DND-41 (cell line): ENCODE results near the gene MGAT5.

Experiments used
- ATAC-seq: fragments of 200-7000 bp; cut with Tn5 transposase; 3 replicates; pipeline ENCODE4 v1.9.1; 2021; ENCODE audit warnings: low read depth; ENCODE audit not compliant: insufficient read depth
- DNase-seq: peaks from one replicate; pipeline ENCODE4 v3.0.0-alpha.2; 2020
- H2AFZ ChIP-seq: 2 replicates; pipeline ENCODE4 v1.6.0; 2012; ENCODE audit warnings: low read depth, low read length
- H3K27ac ChIP-seq: 2 replicates; pipeline ENCODE4 v1.5.1; 2012; ENCODE audit warnings: low read length, inconsistent platforms
- H3K27me3 ChIP-seq: fragments of 200-600 bp; sonication (generic); 2 replicates; pipeline ENCODE4 v1.6.0; 2012; ENCODE audit warnings: low read length, mild to moderate bottlenecking, inconsistent platforms; ENCODE audit not compliant: insufficient read depth, poor library complexity
- H3K36me3 ChIP-seq: 2 replicates; pipeline ENCODE4 v1.5.1; 2012; ENCODE audit warnings: low read length, inconsistent platforms; ENCODE audit not compliant: insufficient read depth
- H3K4me1 ChIP-seq: 2 replicates; pipeline ENCODE4 v1.5.1; 2012; ENCODE audit warnings: mild to moderate bottlenecking, low read length; ENCODE audit not compliant: insufficient read depth
- H3K4me2 ChIP-seq: 2 replicates; pipeline ENCODE4 v1.6.0; 2012; ENCODE audit warnings: mild to moderate bottlenecking, moderate library complexity, low read length, inconsistent platforms; ENCODE audit not compliant: insufficient read depth
- H3K4me3 ChIP-seq, 2 experiments: fragments of 200-600 bp in 1 of 2; shearing (Covaris generic) in 1 of 2; 2 replicates each; pipeline ENCODE4 v1.5.1; 2012 to 2016; ENCODE audit warnings: inconsistent platforms in 2 of 2, low read length in 2 of 2, mild to moderate bottlenecking in 2 of 2, low read depth in 1 of 2, moderate library complexity in 1 of 2
- H3K79me2 ChIP-seq: 2 replicates; pipeline ENCODE4 v1.6.0; 2012; ENCODE audit warnings: low read length, inconsistent platforms; ENCODE audit not compliant: insufficient read depth
- H3K9ac ChIP-seq: 2 replicates; pipeline ENCODE4 v1.6.0; 2012; ENCODE audit warnings: low read depth, mild to moderate bottlenecking, inconsistent platforms, low read length, moderate library complexity
- H3K9me3 ChIP-seq: 2 replicates; pipeline ENCODE4 v1.5.1; 2012; ENCODE audit warnings: low read length, moderate library complexity, mild to moderate bottlenecking, inconsistent platforms; ENCODE audit not compliant: insufficient read depth, severe bottlenecking
- H4K20me1 ChIP-seq: 2 replicates; pipeline ENCODE4 v1.6.0; 2012; ENCODE audit warnings: low read length; ENCODE audit not compliant: insufficient read depth
- EZH2 ChIP-seq: IDR thresholded peaks from 3 replicates; pipeline ENCODE4 v1.6.1; 2012; ENCODE audit warnings: borderline replicate concordance, low read depth, mild to moderate bottlenecking, moderate library complexity, low read length, inconsistent platforms; ENCODE audit not compliant: severe bottlenecking
- TF ChIP-seq, protein P1 (sequence below): IDR thresholded peaks from 2 replicates; pipeline ENCODE4 v1.5.1; 2012; ENCODE audit warnings: borderline replicate concordance, low read length, moderate library complexity, mild to moderate bottlenecking; ENCODE audit not compliant: poor library complexity, severe bottlenecking; ENCODE audit errors: extremely low read depth

The MGAT5 gene

DNA sequence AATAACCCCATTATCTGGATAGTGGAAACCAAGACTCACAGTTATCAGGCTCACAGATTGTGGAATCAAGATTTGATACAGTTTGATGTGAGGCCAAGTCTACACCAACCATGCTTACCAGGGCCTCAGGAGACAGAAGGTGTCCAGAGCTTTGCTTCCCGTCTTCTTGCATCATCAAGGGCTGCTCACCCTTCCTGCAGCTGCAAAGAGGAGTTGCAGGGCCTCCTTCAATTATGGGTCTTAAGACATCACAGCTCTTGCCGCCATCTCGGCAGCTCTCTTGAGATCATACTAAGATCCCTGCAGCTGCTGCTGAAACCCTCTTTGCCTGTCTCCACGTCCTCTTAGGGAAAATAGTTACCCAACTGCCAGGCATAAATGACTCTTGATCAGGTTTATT, 176.0 kb downstream of the MGAT5 start:
- Histone ChIP-seq H3K9ac (no peak overlapping the region), H4K20me1 (no peaks in the 10 kb centered on the region), H2AFZ (no peak overlapping the region), H3K27ac (no peak overlapping the region), H3K79me2 (no peaks in the 10 kb centered on the region), H3K4me3 (no peak overlapping the region), H3K27me3 (no peaks in the 10 kb centered on the region), H3K36me3 (peaks cover 44% of the 10 kb centered on the region), H3K4me1 (no peaks in the 10 kb centered on the region), H3K9me3 (no peaks in the 10 kb centered on the region), H3K4me2 (no peak overlapping the region)
- DNase-seq: no peak
- ATAC-seq: no peak
- TF ChIP-seq, protein P1, sequence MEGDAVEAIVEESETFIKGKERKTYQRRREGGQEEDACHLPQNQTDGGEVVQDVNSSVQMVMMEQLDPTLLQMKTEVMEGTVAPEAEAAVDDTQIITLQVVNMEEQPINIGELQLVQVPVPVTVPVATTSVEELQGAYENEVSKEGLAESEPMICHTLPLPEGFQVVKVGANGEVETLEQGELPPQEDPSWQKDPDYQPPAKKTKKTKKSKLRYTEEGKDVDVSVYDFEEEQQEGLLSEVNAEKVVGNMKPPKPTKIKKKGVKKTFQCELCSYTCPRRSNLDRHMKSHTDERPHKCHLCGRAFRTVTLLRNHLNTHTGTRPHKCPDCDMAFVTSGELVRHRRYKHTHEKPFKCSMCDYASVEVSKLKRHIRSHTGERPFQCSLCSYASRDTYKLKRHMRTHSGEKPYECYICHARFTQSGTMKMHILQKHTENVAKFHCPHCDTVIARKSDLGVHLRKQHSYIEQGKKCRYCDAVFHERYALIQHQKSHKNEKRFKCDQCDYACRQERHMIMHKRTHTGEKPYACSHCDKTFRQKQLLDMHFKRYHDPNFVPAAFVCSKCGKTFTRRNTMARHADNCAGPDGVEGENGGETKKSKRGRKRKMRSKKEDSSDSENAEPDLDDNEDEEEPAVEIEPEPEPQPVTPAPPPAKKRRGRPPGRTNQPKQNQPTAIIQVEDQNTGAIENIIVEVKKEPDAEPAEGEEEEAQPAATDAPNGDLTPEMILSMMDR: no peak
- no peak for TF ChIP-seq EZH2

DNA sequence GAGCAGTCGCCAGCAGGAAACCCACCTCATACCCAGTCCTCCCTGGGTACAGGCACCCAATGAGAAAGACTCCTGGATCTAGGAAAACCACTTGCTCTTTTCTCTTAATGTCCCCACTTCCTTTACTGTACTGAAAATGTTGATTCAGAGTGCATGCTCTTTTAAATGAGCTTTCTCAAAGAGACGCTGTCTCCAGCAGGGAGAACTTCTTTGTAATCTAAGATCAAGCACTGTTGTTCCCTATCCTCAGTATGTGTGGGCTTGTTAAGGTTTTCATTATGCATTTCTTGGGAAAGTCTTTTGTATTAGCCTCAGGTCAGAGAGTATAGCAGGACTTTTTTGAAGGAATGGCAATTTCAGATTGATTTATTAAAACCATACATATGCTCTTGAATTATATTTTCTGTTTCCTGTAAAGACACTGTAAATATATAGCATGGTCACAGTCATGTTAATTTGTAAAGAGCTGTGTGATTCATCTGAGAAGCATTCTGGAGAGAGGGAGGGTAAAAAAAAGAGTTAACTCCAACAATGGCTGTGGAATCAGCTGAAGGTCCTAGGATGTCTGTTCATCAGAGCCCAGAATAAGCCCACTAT, 178.1 kb downstream of the MGAT5 start:
- no peaks in the 10 kb centered on the region for H4K20me1 ChIP-seq
- no peaks in the 10 kb centered on the region for H3K9me3 ChIP-seq
- DNase-seq (no peak), ATAC-seq (no peak)
- H3K36me3 ChIP-seq: peaks cover 61% of the 10 kb centered on the region
- H3K4me2 ChIP-seq: no peak overlapping the region
- H3K27me3 ChIP-seq: no peaks in the 10 kb centered on the region
- no peak overlapping the region for H2AFZ ChIP-seq
- no peaks in the 10 kb centered on the region for H3K4me1 ChIP-seq
- H3K79me2 ChIP-seq: no peaks in the 10 kb centered on the region
- no peak overlapping the region for H3K27ac ChIP-seq
- no peak overlapping the region for H3K9ac ChIP-seq
- TF ChIP-seq EZH2: no peak
- TF ChIP-seq, protein P1: no peak
- H3K4me3 ChIP-seq: no peak overlapping the region

DNA sequence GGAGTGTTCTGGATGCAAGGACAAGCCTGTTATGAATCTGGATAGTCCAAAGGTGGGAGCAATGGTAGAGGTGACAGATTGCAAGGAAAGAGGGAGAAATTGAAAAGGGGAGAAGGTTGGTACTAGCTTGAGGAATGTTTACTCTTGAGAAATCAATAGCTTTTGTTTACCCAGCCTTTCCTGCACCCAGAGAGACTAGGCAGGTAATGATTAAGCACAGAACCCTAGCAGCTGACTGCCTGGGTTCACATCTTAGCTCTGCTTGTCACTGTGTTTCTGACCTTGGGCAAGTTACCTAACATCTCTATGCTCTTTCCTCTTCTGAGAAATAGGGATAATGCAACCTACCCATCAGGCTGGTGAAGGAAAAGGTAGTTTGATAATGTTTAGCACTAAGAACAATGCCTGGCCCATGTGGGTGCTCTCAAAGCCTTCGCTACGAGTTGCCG, 178.6 kb downstream of the MGAT5 start:
- Histone ChIP-seq H3K79me2 (no peaks in the 10 kb centered on the region), H3K4me1 (no peaks in the 10 kb centered on the region), H3K27ac (no peak overlapping the region), H4K20me1 (no peaks in the 10 kb centered on the region), H3K27me3 (no peaks in the 10 kb centered on the region), H2AFZ (no peak overlapping the region), H3K9ac (no peak overlapping the region), H3K9me3 (no peaks in the 10 kb centered on the region), H3K36me3 (peaks cover 61% of the 10 kb centered on the region), H3K4me2 (no peak overlapping the region), H3K4me3 (no peak overlapping the region)
- DNase-seq: no peak
- TF ChIP-seq EZH2: no peak
- TF ChIP-seq, protein P1: no peak
- ATAC-seq: no peak
